ENCODE data around the gene CRK.

DNA sequence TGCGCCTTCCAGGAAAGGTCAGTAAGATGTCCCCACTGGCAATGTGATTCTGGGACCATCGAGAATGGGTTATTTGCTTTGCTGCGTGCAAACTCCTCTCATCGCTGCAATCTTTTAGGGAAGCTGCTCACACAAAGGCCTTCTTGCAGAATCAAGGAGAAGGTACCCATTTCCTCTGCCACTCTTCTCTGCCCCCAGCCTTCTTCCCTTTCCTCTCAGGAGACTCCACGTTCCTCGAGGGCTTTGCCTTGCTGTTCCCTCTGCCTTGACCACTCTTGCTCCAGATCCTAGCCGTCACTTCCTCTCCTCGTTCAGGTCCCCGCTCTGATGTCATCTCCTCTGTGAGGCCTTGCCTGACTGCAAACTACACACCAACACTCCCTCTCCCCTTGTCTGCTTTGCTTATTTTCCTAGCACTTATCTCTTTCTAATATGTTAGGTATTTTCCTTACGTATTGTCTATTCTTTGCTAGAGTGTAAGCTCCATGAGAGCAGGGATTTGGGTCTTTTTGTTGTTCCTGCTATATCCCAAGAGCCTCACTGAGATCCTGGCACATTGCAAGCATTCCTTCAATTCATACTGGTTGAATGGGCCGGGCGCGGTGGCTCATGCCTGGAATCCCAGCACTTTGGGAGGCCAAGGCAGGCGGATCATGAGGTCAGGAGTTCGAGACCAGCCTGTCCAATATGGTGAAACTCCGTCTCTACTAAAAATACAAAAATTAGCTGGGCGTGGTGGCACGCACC is 5.3 kb upstream of the CRK start:
- TF ChIP-seq POLR2A (IDR thresholded peaks at IDR 0.05) (no peak), EP300 (IDR thresholded peaks at IDR 0.05) (no peak), POLR2AphosphoS5 (IDR thresholded peaks at IDR 0.05) (no peak)
- TF ChIP-seq, protein P1, sequence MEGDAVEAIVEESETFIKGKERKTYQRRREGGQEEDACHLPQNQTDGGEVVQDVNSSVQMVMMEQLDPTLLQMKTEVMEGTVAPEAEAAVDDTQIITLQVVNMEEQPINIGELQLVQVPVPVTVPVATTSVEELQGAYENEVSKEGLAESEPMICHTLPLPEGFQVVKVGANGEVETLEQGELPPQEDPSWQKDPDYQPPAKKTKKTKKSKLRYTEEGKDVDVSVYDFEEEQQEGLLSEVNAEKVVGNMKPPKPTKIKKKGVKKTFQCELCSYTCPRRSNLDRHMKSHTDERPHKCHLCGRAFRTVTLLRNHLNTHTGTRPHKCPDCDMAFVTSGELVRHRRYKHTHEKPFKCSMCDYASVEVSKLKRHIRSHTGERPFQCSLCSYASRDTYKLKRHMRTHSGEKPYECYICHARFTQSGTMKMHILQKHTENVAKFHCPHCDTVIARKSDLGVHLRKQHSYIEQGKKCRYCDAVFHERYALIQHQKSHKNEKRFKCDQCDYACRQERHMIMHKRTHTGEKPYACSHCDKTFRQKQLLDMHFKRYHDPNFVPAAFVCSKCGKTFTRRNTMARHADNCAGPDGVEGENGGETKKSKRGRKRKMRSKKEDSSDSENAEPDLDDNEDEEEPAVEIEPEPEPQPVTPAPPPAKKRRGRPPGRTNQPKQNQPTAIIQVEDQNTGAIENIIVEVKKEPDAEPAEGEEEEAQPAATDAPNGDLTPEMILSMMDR (IDR thresholded peaks at IDR 0.05), result no peak

Data from sigmoid colon (tissue), 4 donors.